ENCODE data around the gene ANGPT4.

ANGPT4 gene

GRCh38 chr20:878511-879307 lies 37.4 kb downstream of the ANGPT4 start:
- Histone ChIP-seq H3K9me3 (ENCODE audit: control insufficient read depth in 1 of 2, low read length in 2 of 2) (no peaks in the 10 kb centered on the region), H3K36me3 (ENCODE audit: control insufficient read depth in 1 of 2, insufficient read depth in 2 of 2, low read length in 2 of 2) (no peaks in the 10 kb centered on the region), H3K27ac (ENCODE audit: low read depth, low read length) (no peak overlapping the region), H3K27me3 (ENCODE audit: control insufficient read depth in 1 of 2, insufficient read depth in 2 of 2, low read length in 2 of 2) (peaks cover 0 to 3% of the 10 kb centered on the region in 2 donors), H3K9ac (ENCODE audit: low read depth in 1 of 2, low read length in 2 of 2) (no peak overlapping the region), H3K4me1 (ENCODE audit: control insufficient read depth in 1 of 2, insufficient read depth in 2 of 2, low read length in 2 of 2) (no peaks in the 10 kb centered on the region), H3K4me3 (ENCODE audit: low read depth in 1 of 2, low read length in 2 of 2) (no peak overlapping the region)

GRCh38 chr20:877814-878213 lies 38.3 kb downstream of the ANGPT4 start:
- no peak overlapping the region for H3K9ac ChIP-seq (ENCODE audit: low read depth in 1 of 2, low read length in 2 of 2)
- H3K27me3 ChIP-seq (ENCODE audit: control insufficient read depth in 1 of 2, insufficient read depth in 2 of 2, low read length in 2 of 2): no peaks in the 10 kb centered on the region
- H3K9me3 ChIP-seq (ENCODE audit: control insufficient read depth in 1 of 2, low read length in 2 of 2): no peaks in the 10 kb centered on the region
- H3K4me1 ChIP-seq (ENCODE audit: control insufficient read depth in 1 of 2, insufficient read depth in 2 of 2, low read length in 2 of 2): no peaks in the 10 kb centered on the region
- H3K27ac ChIP-seq (ENCODE audit: low read depth, low read length): no peak overlapping the region
- no peaks in the 10 kb centered on the region for H3K36me3 ChIP-seq (ENCODE audit: control insufficient read depth in 1 of 2, insufficient read depth in 2 of 2, low read length in 2 of 2)
- H3K4me3 ChIP-seq (ENCODE audit: low read depth in 1 of 2, low read length in 2 of 2): no peak overlapping the region

GRCh38 chr20:875115-875514 lies 41.0 kb downstream of the ANGPT4 start:
- Histone ChIP-seq H3K27ac (ENCODE audit: low read depth, low read length) (no peak overlapping the region), H3K4me3 (ENCODE audit: low read depth in 1 of 2, low read length in 2 of 2) (no peak overlapping the region), H3K9me3 (ENCODE audit: control insufficient read depth in 1 of 2, low read length in 2 of 2) (no peaks in the 10 kb centered on the region), H3K9ac (ENCODE audit: low read depth in 1 of 2, low read length in 2 of 2) (no peak overlapping the region), H3K4me1 (ENCODE audit: control insufficient read depth in 1 of 2, insufficient read depth in 2 of 2, low read length in 2 of 2) (no peaks in the 10 kb centered on the region), H3K27me3 (ENCODE audit: control insufficient read depth in 1 of 2, insufficient read depth in 2 of 2, low read length in 2 of 2) (no peaks in the 10 kb centered on the region), H3K36me3 (ENCODE audit: control insufficient read depth in 1 of 2, insufficient read depth in 2 of 2, low read length in 2 of 2) (no peaks in the 10 kb centered on the region)

DNA sequence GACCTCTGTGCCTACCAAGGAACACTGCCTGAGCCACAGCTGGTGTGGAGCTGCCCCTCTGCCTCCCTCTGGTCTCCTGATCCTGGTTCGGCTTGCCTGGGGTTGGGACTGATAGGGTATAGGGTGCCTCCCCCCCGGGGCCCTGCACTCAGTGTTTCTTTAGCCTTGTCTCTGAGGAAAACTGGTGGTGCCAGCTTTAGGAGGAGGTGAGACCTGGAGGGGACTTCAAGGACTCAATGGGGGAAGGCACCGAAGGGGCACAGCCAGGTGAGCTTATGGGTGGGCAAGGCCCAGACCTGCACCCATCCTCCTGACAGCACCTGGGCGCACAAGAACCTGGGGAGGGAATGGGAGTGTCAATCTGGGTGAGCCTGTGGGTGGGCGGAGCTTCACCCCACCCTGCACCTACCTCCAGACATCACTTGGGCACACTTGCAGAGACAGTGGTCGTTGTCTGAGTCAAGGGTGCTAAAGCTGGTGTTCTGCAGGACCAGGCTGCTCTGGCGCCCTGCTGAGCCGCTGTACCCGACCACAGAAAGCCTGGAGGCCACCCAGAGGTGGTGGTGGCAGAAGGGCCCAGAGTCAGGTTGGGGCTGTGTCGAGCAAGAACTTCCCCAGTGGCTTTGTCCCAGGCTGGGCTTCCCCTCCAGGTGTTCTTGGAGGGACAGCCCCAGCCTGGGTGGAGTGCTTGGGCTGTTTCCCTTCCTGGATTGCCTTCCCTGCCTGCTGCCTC lies 42.1 kb downstream of the ANGPT4 start:
- Histone ChIP-seq H3K9me3 (ENCODE audit: control insufficient read depth in 1 of 2, low read length in 2 of 2) (no peaks in the 10 kb centered on the region), H3K27ac (ENCODE audit: low read depth, low read length) (no peak overlapping the region), H3K9ac (ENCODE audit: low read depth in 1 of 2, low read length in 2 of 2) (no peak overlapping the region), H3K4me1 (ENCODE audit: control insufficient read depth in 1 of 2, insufficient read depth in 2 of 2, low read length in 2 of 2) (no peaks in the 10 kb centered on the region), H3K36me3 (ENCODE audit: control insufficient read depth in 1 of 2, insufficient read depth in 2 of 2, low read length in 2 of 2) (no peaks in the 10 kb centered on the region), H3K27me3 (ENCODE audit: control insufficient read depth in 1 of 2, insufficient read depth in 2 of 2, low read length in 2 of 2) (no peaks in the 10 kb centered on the region), H3K4me3 (ENCODE audit: low read depth in 1 of 2, low read length in 2 of 2) (no peak overlapping the region)

- H3K4me3 ChIP-seq (ENCODE audit: low read depth in 1 of 2, low read length in 2 of 2): no peak overlapping the region
- no peak overlapping the region for H3K9ac ChIP-seq (ENCODE audit: low read depth in 1 of 2, low read length in 2 of 2)
- H3K4me1 ChIP-seq (ENCODE audit: control insufficient read depth in 1 of 2, insufficient read depth in 2 of 2, low read length in 2 of 2): no peaks in the 10 kb centered on the region
- H3K9me3 ChIP-seq (ENCODE audit: control insufficient read depth in 1 of 2, low read length in 2 of 2): no peaks in the 10 kb centered on the region
- no peak overlapping the region for H3K27ac ChIP-seq (ENCODE audit: low read depth, low read length)
- no peaks in the 10 kb centered on the region for H3K36me3 ChIP-seq (ENCODE audit: control insufficient read depth in 1 of 2, insufficient read depth in 2 of 2, low read length in 2 of 2)
- no peaks in the 10 kb centered on the region for H3K27me3 ChIP-seq (ENCODE audit: control insufficient read depth in 1 of 2, insufficient read depth in 2 of 2, low read length in 2 of 2)
Measured at GRCh38 chr20:872855-873520, 43.1 kb downstream of the ANGPT4 start.

DNA sequence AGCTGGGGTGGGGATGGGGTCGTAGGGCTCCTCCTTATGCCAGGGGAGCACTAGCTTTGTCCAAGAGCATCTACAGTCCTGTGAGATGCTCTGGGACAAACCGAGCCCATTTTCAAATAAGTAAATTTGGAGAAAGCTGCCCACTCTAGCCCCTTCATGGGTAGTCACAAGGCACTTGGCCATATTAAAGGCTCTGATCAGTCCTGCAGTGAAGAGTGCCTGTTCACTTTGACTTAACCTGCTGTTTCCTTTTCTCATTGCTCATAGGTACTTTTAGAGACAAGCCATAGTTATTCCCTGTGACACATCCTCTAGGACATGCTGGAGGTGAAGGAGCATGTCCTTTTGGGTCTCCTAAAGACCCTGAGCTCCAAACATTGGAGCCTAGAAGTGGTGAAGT lies 44.2 kb downstream of the ANGPT4 start:
- no peaks in the 10 kb centered on the region for H3K27me3 ChIP-seq (ENCODE audit: control insufficient read depth in 1 of 2, insufficient read depth in 2 of 2, low read length in 2 of 2)
- no peaks in the 10 kb centered on the region for H3K36me3 ChIP-seq (ENCODE audit: control insufficient read depth in 1 of 2, insufficient read depth in 2 of 2, low read length in 2 of 2)
- H3K4me3 ChIP-seq (ENCODE audit: low read depth in 1 of 2, low read length in 2 of 2): no peak overlapping the region

GRCh38 chr20:871436-871835 lies 44.7 kb downstream of the ANGPT4 start:
- no peaks in the 10 kb centered on the region for H3K4me1 ChIP-seq (ENCODE audit: control insufficient read depth in 1 of 2, insufficient read depth in 2 of 2, low read length in 2 of 2)
- no peaks in the 10 kb centered on the region for H3K36me3 ChIP-seq (ENCODE audit: control insufficient read depth in 1 of 2, insufficient read depth in 2 of 2, low read length in 2 of 2)
- H3K9ac ChIP-seq (ENCODE audit: low read depth in 1 of 2, low read length in 2 of 2): no peak overlapping the region

More for the DNA sequence above, 44.2 kb downstream of the ANGPT4 start:
- no peak overlapping the region for H3K9ac ChIP-seq (ENCODE audit: low read depth in 1 of 2, low read length in 2 of 2)
- no peaks in the 10 kb centered on the region for H3K4me1 ChIP-seq (ENCODE audit: control insufficient read depth in 1 of 2, insufficient read depth in 2 of 2, low read length in 2 of 2)
- no peak overlapping the region for H3K27ac ChIP-seq (ENCODE audit: low read depth, low read length)
- no peaks in the 10 kb centered on the region for H3K9me3 ChIP-seq (ENCODE audit: control insufficient read depth in 1 of 2, low read length in 2 of 2)

GRCh38 chr20:870758-871157 lies 45.4 kb downstream of the ANGPT4 start:
- H3K27me3 ChIP-seq (ENCODE audit: control insufficient read depth in 1 of 2, insufficient read depth in 2 of 2, low read length in 2 of 2): no peaks in the 10 kb centered on the region

More at GRCh38 chr20:871436-871835, 44.7 kb downstream of the ANGPT4 start:
- Histone ChIP-seq H3K27me3 (ENCODE audit: control insufficient read depth in 1 of 2, insufficient read depth in 2 of 2, low read length in 2 of 2) (no peaks in the 10 kb centered on the region), H3K4me3 (ENCODE audit: low read depth in 1 of 2, low read length in 2 of 2) (no peak overlapping the region), H3K9me3 (ENCODE audit: control insufficient read depth in 1 of 2, low read length in 2 of 2) (no peaks in the 10 kb centered on the region), H3K27ac (ENCODE audit: low read depth, low read length) (no peak overlapping the region)

GRCh38 chr20:869606-870005 lies 46.5 kb downstream of the ANGPT4 start:
- H3K36me3 ChIP-seq (ENCODE audit: control insufficient read depth in 1 of 2, insufficient read depth in 2 of 2, low read length in 2 of 2): no peaks in the 10 kb centered on the region
- H3K9me3 ChIP-seq (ENCODE audit: control insufficient read depth in 1 of 2, low read length in 2 of 2): no peaks in the 10 kb centered on the region
- no peaks in the 10 kb centered on the region for H3K27me3 ChIP-seq (ENCODE audit: control insufficient read depth in 1 of 2, insufficient read depth in 2 of 2, low read length in 2 of 2)
- no peak overlapping the region for H3K4me3 ChIP-seq (ENCODE audit: low read depth in 1 of 2, low read length in 2 of 2)
- H3K4me1 ChIP-seq (ENCODE audit: control insufficient read depth in 1 of 2, insufficient read depth in 2 of 2, low read length in 2 of 2): no peaks in the 10 kb centered on the region
- H3K9ac ChIP-seq (ENCODE audit: low read depth in 1 of 2, low read length in 2 of 2): no peak overlapping the region
- no peak overlapping the region for H3K27ac ChIP-seq (ENCODE audit: low read depth, low read length)

More at GRCh38 chr20:870758-871157, 45.4 kb downstream of the ANGPT4 start:
- Histone ChIP-seq H3K9me3 (ENCODE audit: control insufficient read depth in 1 of 2, low read length in 2 of 2) (no peaks in the 10 kb centered on the region), H3K4me3 (ENCODE audit: low read depth in 1 of 2, low read length in 2 of 2) (no peak overlapping the region), H3K36me3 (ENCODE audit: control insufficient read depth in 1 of 2, insufficient read depth in 2 of 2, low read length in 2 of 2) (no peaks in the 10 kb centered on the region), H3K4me1 (ENCODE audit: control insufficient read depth in 1 of 2, insufficient read depth in 2 of 2, low read length in 2 of 2) (no peaks in the 10 kb centered on the region), H3K9ac (ENCODE audit: low read depth in 1 of 2, low read length in 2 of 2) (no peak overlapping the region), H3K27ac (ENCODE audit: low read depth, low read length) (no peak overlapping the region)

GRCh38 chr20:868279-868678 lies 47.9 kb downstream of the ANGPT4 start:
- Histone ChIP-seq H3K9me3 (ENCODE audit: control insufficient read depth in 1 of 2, low read length in 2 of 2) (no peaks in the 10 kb centered on the region), H3K9ac (ENCODE audit: low read depth in 1 of 2, low read length in 2 of 2) (no peak overlapping the region), H3K27me3 (ENCODE audit: control insufficient read depth in 1 of 2, insufficient read depth in 2 of 2, low read length in 2 of 2) (no peaks in the 10 kb centered on the region), H3K4me1 (ENCODE audit: control insufficient read depth in 1 of 2, insufficient read depth in 2 of 2, low read length in 2 of 2) (no peaks in the 10 kb centered on the region), H3K4me3 (ENCODE audit: low read depth in 1 of 2, low read length in 2 of 2) (no peak overlapping the region), H3K27ac (ENCODE audit: low read depth, low read length) (no peak overlapping the region), H3K36me3 (ENCODE audit: control insufficient read depth in 1 of 2, insufficient read depth in 2 of 2, low read length in 2 of 2) (no peaks in the 10 kb centered on the region)
